CD4-positive, alpha-beta T cell treated with Interleukin-15 for 1 hour (primary cell): ENCODE data around the gene LCN15.
A peak's percentile ranks its signal among the peaks of the same experiment; 100 is the strongest.
"Not testable (repeated sequence)": the region's sequence is repeated elsewhere in the genome, so short reads cannot be mapped to it uniquely, and the experiment has no call there.

Experiments used
- DNase-seq: peaks from one replicate; pipeline ENCODE4 v3.0.0-alpha.2; 2020

Gene LCN15

DNA sequence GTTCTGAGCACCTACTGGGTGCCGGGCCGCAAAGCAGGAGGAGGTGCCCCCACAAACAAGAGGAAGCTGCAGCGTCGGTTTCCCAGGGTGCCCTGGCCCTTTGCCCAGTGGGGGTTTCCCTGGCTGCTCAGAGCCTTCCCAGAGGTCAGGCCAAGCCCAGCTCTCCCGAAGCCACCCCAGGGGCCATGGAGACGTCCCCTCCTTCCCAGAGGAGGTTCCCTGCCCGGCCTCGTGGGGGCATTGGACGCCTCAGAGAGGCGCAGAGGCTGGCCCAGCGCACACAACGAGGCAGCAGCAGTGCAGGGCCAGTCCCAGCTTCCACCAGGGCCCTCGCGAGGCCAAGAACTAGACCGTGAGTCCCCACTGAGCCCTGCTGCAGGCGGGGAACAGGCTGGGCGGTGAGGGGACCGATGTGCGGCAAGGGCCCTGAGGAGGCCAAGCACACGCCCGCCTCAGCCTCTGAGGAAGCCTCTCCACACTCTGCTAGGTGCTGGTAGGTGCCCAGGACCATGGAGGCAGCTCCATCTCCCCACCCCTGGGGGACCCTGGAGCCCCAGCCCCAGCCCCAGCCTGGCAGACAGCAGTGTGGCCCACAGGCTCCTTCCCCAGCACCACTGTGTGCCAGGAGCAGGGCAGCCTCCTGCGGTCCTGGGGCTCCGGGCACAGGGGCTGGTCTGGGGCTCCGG, 45.0 kb downstream of the LCN15 start:
- peak; percentile 54 for DNase-seq

GRCh38 chr9:136718345-136719194, 45.7 kb downstream of the LCN15 start:
- DNase-seq: no peak

- no peak for DNase-seq
Measured at GRCh38 chr9:136717399-136717798, 46.9 kb downstream of the LCN15 start.

DNA sequence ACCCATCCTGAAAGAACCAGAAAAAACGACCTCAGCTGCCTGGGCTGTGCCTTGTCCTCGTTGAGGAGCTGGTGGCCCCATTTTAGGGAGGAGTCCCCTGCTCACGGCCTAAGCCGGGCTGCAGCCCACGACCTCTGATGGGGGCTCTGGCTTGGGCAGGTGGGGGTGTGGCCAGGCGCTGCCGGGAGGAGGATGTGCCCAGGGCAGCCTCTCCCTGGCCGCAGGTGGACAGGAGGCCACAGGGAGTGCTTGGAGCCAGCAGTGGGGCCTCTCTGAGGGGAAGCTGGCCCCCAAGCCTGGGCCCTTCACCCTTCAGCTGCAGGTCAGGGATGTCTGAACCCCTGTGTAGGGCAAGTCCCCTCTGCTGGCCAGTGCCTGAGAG, 49.4 kb downstream of the LCN15 start:
- DNase-seq: no peak

DNA sequence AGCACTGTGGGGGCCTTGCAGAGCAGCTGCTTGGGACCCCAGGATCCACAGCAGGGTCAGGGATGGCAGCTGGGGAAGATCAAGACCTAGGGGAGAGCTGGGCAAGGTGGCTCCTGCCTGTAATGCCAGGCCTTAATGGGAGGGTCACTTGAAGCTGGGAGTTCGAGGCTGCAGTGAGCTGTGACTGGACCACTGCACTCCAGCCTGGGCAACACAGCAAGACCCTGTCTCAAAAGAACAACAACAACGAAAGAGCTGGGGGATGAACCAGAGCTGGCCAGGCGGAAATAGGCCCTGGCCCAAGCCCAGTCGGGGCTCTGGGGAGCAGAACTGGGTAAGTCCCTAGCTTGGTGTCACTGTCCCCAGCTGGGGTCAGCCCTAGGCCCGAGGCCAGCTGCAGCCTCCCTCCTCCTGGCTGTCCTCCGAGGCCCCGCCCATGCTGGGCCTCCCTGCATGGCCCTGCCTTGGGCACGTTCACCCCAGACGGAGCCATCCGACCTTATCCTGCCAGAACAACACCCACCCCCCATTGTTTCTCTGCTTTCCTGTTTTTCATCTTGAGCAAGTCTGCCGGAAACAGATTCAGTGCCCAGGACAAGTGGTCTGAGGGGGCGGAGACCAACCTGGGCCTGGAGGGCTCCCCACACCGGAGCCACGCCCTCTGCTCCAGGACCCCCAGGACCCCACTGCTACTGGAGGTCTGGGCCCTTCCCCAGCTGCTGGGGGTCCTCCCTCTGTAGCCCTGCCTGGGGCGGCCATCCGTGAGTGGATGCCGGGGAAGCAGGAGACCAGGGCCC, 50.0 kb downstream of the LCN15 start:
- no peak for DNase-seq

DNA sequence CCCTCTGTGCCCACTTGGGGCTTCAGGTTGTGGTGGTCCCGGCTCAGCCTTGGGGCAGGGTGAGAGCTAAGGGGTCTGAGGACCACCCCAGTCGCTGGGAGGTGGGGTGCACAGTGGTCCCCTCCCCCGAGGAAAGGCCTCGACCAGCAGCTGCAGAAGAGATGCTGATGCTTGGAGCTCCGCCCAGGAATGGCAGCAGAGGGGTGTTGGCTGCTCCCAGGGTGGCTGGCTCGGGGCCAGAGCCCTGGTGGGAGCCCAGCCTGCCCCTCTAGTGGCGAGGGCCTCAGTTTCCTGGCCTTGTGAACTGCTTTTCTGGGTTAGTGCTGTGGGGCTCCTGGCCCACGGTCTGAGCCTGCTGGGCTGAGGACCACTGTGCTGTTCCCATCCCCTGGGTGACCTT, 50.8 kb downstream of the LCN15 start:
- DNase-seq: no peak

DNA sequence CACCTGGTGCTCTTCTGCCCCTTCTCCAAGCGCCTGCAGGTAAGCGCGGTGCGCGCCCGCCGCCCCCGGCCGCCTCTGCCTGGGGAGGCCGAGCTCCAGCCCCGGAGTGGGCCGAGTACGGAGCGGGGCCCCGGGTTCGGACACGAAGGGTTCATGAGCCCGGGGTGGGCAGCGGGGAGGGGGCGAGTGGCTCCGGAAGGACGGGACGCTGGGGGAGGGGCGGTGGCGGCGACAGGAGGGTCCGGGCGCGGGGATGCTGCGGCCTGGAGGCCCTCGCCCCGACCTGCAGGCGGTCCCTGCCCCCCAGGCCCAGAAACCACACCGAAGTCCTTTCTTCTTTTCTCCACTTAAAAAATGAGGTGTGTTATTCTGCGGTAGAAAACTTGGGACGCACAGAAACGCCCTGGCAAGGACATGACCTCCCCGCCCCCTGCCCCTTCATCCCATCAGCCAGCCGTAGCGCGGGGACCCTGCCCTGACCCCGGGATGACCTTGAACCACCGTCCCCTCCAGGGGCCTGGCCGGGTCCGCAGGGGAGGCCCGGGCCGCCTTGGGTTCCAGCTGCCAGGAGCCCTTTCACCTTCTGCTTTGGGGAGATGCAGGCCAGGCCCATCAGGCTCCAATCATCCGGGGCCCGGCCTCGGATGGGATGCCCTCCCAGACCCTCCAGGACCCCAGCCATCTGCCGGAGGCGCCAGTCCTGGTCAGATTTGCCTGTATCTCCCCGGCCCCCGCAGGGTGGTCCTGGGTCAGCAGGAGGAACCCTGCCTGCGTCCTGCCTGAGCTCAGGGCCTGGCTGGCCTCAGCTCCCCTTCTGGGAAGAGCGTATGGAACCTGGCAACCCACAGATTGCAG, 51.4 kb downstream of the LCN15 start:
- DNase-seq: no peak

GRCh38 chr9:136711751-136712689, 52.3 kb downstream of the LCN15 start, which contains the start of gene DIPK1B:
Gene DIPK1B, plus strand, starts transcription at chr9:136712572. Its CDS starts 94 bp downstream, at chr9:136712666.
- no peak for DNase-seq

DNA sequence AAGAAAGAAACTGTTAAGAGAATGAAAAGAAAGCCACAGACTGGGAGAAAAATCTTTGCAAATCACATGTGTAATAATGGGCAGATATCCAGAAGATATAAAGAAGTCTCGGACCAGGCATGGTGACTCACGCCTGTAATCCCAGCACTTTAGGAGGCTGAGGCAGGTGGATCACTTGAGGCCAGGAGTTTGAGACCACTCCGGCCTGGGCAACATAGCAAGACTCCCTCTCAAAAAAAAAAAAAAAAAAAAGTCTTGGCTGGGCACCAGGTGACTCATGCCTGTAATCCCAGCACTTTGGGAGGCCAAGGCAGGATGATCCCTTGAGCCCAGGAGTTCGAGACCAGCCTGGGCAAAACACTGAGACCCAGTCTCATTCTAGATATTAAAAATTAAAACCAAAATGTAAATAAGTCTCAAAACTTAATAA, 53.1 kb downstream of the LCN15 start:
- not testable (repeated sequence) for DNase-seq

DNA sequence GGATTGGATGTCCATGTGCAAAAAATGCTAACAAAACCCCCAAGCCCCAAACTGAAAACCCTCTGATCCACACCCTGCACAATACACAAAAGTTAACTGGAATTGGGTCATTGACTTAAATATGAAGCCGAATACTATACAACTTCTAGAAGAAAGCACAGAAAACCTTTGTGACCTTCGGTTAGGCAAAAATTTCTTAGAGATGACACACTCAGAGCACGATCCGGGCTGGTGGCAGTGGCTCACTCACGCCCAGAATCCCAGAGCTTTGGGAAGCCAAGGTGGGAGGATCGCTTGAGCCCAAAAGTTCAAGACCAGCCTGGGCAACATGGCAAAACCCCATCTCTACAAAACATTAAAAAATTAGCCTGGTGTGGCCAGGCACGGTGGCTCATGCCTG, 53.8 kb downstream of the LCN15 start:
- no peak for DNase-seq
